KMS-11 (cell line): ENCODE results near the gene HOXA9.

ENCODE experiments used
- H2AFZ ChIP-seq: fragments of 200-600 bp; sonication (generic); 2 replicates; pipeline ENCODE4 v1.6.1; 2016; ENCODE audit warnings: antibody characterized with exemption, mixed run types, low read depth
- H3K27ac ChIP-seq: fragments of 200-600 bp; sonication (generic); 2 replicates; pipeline ENCODE4 v1.6.1; 2016; ENCODE audit warnings: mild to moderate bottlenecking, mixed run types
- H3K27me3 ChIP-seq: fragments of 200-600 bp; sonication (generic); 2 replicates; pipeline ENCODE4 v1.6.1; 2017; ENCODE audit warnings: mild to moderate bottlenecking, low read depth, mixed run types, moderate library complexity; ENCODE audit not compliant: insufficient read depth
- H3K36me3 ChIP-seq: fragments of 200-600 bp; sonication (generic); 2 replicates; pipeline ENCODE4 v1.6.1; 2017; ENCODE audit warnings: mild to moderate bottlenecking, mixed run types; ENCODE audit not compliant: insufficient read depth
- H3K4me1 ChIP-seq: fragments of 200-600 bp; sonication (generic); 2 replicates; pipeline ENCODE4 v1.6.1; 2016; ENCODE audit warnings: mild to moderate bottlenecking, low read depth, mixed run types; ENCODE audit not compliant: poor library complexity, severe bottlenecking
- H3K4me2 ChIP-seq: fragments of 200-600 bp; sonication (generic); 2 replicates; pipeline ENCODE4 v1.7.0; 2016; ENCODE audit warnings: mild to moderate bottlenecking, mixed run types
- H3K4me3 ChIP-seq: fragments of 200-600 bp; sonication (generic); IDR thresholded peaks from 2 replicates; pipeline ENCODE4 v1.6.1; 2017; ENCODE audit warnings: low read depth, low read length, mixed read lengths; ENCODE audit not compliant: insufficient read depth
- H3K79me2 ChIP-seq: fragments of 200-600 bp; sonication (generic); 2 replicates; pipeline ENCODE4 v1.6.1; 2016; ENCODE audit warnings: low read depth, mixed run types; ENCODE audit not compliant: insufficient read depth
- H3K9ac ChIP-seq: fragments of 200-600 bp; sonication (generic); 2 replicates; pipeline ENCODE4 v1.6.1; 2016; ENCODE audit warnings: mild to moderate bottlenecking, mixed run types
- H4K20me1 ChIP-seq: fragments of 200-600 bp; sonication (generic); 2 replicates; pipeline ENCODE4 v1.6.1; 2016; ENCODE audit warnings: mild to moderate bottlenecking, mixed run types; ENCODE audit not compliant: insufficient read depth
- TF ChIP-seq, protein P1 (sequence below): fragments of 200-600 bp; sonication (generic); conservative IDR thresholded peaks from 2 replicates; pipeline ENCODE4 v1.6.1; 2017; ENCODE audit warnings: low read depth, mild to moderate bottlenecking, antibody characterized with exemption, low read length, moderate library complexity, mixed read lengths

The HOXA9 gene

DNA sequence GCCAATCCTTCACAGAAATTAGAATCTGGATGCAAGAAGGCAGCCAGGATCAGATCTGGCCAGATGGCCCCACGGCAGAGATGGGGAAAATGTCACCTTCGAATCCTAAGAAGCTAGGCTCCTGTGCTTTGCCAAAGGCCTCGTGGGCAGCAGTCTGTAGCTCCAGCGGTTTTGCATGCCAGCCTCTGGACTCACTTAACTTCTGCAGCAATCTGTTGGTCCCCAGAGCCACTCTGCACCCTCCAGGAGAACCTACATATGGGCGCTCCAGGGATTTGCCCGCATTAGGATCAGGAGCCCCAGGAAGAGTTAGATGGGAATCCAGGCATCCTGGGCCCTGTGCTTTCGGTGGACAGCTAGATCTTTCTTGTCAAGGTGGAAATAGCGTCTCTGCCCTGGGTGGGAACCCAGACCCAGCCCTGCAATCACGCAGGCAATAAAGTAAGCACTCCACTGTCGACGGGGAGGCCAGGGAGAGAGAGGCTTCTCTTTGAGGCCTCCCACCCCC lies 44.6 kb upstream of the HOXA9 start:
- Histone ChIP-seq H2AFZ (no peak overlapping the region), H3K27ac (no peak overlapping the region), H3K27me3 (no peaks in the 10 kb centered on the region), H3K4me3 (no peak overlapping the region), H3K9ac (no peak overlapping the region), H3K36me3 (no peaks in the 10 kb centered on the region), H3K4me1 (no peaks in the 10 kb centered on the region), H3K4me2 (no peak overlapping the region), H3K79me2 (no peaks in the 10 kb centered on the region), H4K20me1 (no peaks in the 10 kb centered on the region)
- TF ChIP-seq, protein P1, sequence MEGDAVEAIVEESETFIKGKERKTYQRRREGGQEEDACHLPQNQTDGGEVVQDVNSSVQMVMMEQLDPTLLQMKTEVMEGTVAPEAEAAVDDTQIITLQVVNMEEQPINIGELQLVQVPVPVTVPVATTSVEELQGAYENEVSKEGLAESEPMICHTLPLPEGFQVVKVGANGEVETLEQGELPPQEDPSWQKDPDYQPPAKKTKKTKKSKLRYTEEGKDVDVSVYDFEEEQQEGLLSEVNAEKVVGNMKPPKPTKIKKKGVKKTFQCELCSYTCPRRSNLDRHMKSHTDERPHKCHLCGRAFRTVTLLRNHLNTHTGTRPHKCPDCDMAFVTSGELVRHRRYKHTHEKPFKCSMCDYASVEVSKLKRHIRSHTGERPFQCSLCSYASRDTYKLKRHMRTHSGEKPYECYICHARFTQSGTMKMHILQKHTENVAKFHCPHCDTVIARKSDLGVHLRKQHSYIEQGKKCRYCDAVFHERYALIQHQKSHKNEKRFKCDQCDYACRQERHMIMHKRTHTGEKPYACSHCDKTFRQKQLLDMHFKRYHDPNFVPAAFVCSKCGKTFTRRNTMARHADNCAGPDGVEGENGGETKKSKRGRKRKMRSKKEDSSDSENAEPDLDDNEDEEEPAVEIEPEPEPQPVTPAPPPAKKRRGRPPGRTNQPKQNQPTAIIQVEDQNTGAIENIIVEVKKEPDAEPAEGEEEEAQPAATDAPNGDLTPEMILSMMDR, result no peak

DNA sequence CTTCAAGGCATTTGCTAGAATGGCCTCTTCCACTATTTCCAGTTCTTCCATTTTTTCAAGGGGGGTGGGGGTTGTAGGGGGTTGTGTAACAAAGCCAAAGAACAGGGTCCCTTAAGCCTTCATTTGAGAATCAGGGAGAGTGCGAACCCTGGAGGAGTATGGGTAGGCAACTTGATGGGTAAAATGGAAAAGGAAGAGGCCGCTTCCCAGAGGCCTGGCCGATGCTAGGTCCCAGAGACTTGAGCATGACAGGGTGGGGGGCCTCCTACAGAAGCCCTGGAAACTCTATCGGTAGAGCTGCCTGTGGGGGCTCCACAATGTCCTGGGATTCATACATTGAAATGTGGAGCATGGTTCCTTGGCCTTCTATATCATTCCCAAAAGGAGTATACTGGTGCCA lies 43.7 kb upstream of the HOXA9 start:
- H2AFZ ChIP-seq, result no peak overlapping the region
- TF ChIP-seq, protein P1, result no peak
- H3K79me2 ChIP-seq, result no peaks in the 10 kb centered on the region
- no peaks in the 10 kb centered on the region for H3K27me3 ChIP-seq
- H3K4me2 ChIP-seq, result no peak overlapping the region
- no peaks in the 10 kb centered on the region for H3K36me3 ChIP-seq
- no peak overlapping the region for H3K4me3 ChIP-seq
- no peak overlapping the region for H3K9ac ChIP-seq
- no peak overlapping the region for H3K27ac ChIP-seq
- no peaks in the 10 kb centered on the region for H3K4me1 ChIP-seq
- no peaks in the 10 kb centered on the region for H4K20me1 ChIP-seq

DNA sequence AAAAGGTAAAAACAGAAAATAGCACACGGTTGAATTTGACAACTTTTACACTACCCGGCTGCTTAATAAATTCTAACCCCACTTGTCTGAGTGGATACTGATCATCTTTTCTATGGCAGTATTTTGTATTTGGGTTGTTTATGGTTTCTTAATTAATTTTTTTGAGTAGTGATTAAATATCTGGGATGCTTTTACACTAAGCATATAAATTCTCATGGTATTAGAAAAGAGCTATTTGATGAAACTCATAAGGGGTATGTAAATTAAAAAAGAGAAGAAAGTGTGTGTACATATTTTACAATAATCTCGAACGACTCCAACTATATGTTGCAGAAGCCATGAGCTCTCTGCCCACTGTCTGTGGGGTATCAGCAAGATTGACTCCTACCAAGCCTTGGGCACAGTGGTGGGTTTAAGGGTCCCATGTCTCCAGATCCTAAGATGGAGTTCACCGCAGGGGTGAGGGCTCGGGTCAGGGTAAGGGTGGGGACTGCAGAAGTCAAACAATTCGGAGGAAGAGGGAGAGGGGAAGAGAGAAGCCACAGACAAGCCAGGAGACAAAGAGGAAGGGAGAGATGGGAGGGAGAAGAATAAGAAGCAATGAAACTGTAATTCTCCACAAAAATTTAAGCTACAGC lies 42.1 kb upstream of the HOXA9 start:
- Histone ChIP-seq H3K79me2 (no peaks in the 10 kb centered on the region), H3K36me3 (no peaks in the 10 kb centered on the region), H3K27me3 (no peaks in the 10 kb centered on the region)

DNA sequence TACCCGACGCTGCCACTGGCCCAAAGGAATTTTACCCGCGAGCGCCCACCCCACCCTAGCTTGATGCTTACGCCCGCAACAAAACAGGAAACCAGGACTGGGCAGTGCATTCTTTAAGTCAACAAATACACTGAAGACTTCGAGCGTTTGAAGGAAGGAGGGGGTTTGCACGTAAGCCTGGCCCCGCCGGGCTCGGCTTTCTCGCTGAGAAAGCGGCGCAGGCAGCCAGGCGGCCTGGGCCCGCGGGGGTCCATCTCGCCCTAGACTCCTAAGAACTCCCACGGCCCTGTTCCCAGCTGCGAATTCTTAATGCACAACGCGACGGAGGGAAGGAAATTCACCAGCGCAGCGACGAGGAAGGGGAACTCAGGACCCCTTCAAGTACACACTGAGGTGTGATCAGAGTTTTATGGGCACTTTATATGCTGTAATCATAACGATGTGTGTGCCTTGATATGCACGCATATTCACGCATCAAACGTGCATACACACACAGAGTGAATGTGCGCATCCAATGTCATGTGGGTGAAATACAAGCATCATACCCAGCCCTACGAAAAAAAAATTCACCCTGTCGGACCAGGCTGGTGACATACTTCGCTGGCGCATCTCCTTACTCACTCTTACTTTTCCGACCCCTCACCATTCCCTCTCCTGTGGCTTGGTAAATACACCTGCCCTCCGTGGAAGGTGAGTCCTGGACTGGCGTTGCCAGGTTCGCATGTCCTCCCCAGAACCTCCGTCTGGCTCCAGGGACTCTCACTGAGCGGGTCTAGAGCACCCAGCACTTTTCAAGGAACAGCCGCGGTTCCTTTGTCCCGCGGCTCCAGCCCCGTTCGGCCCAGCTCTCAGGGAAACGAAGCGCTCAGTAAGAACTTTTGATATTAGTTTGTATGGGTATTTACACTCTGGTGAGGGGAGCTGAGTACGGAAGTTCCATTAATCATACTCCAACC lies 40.3 kb upstream of the HOXA9 start:
- no peaks in the 10 kb centered on the region for H3K27me3 ChIP-seq
- H3K9ac ChIP-seq, result no peak overlapping the region
- H3K27ac ChIP-seq, result no peak overlapping the region
- no peaks in the 10 kb centered on the region for H3K36me3 ChIP-seq
- no peaks in the 10 kb centered on the region for H3K4me1 ChIP-seq
- H3K79me2 ChIP-seq, result no peaks in the 10 kb centered on the region
- H4K20me1 ChIP-seq, result no peaks in the 10 kb centered on the region
- TF ChIP-seq, protein P1, result no peak
- H2AFZ ChIP-seq, result no peak overlapping the region
- no peak overlapping the region for H3K4me3 ChIP-seq
- H3K4me2 ChIP-seq, result no peak overlapping the region

More for the DNA sequence above, 42.1 kb upstream of the HOXA9 start:
- TF ChIP-seq, protein P1, result no peak
- Histone ChIP-seq H3K4me3 (no peak overlapping the region), H2AFZ (no peak overlapping the region), H3K9ac (no peak overlapping the region), H3K27ac (no peak overlapping the region), H4K20me1 (no peaks in the 10 kb centered on the region), H3K4me1 (no peaks in the 10 kb centered on the region), H3K4me2 (no peak overlapping the region)
